Measurements from ENCODE around the gene EIF3F. TPM values are rescaled to one million over a fixed set of nuclear protein-coding genes. Genes with fewer than 3 reads are reported as not detected.

The EIF3F gene
- total RNA-seq: 306 and 357 TPM in 2 replicates

- peak; percentile 84 for TF ChIP-seq CTCF (conservative IDR thresholded peaks at IDR 0.05; ENCODE audit: low read depth, low read length)
- H3K4me3 ChIP-seq (ENCODE audit: low read depth, low read length): peak within 1 kb of the TSS; percentile 95
- peak; percentile 100 for DNase-seq (ENCODE audit: low read depth)
Observed at GRCh38 chr11:7986768-7987559, at the start of gene EIF3F. TSS of gene EIF3F (plus strand) at chr11:7987337. CDS start at chr11:7987353, 16 bp downstream.

- no peak for DNase-seq (ENCODE audit: low read depth)
- H3K4me3 ChIP-seq (ENCODE audit: low read depth, low read length): no peak overlapping the region
- no peak for TF ChIP-seq CTCF (conservative IDR thresholded peaks at IDR 0.05; ENCODE audit: low read depth, low read length)
Observed at GRCh38 chr11:7941146-7941545, 46.0 kb upstream of the EIF3F start.

GRCh38 chr11:7941608-7942007 is 45.5 kb upstream of the EIF3F start, which contains the start of gene OR10A3:
TSS of gene OR10A3 (minus strand) at chr11:7941708. CDS start at chr11:7939520, 2,188 bp downstream.
- no peak for TF ChIP-seq CTCF (conservative IDR thresholded peaks at IDR 0.05; ENCODE audit: low read depth, low read length)

GRCh38 chr11:7944123-7944522 is 43.0 kb upstream of the EIF3F start:
- no peak overlapping the region for H3K4me3 ChIP-seq (ENCODE audit: low read depth, low read length)
- no peak for DNase-seq (ENCODE audit: low read depth)
- no peak for TF ChIP-seq CTCF (conservative IDR thresholded peaks at IDR 0.05; ENCODE audit: low read depth, low read length)

More at GRCh38 chr11:7941608-7942007, 45.5 kb upstream of the EIF3F start, which contains the start of gene OR10A3:
- DNase-seq (ENCODE audit: low read depth): no peak
- H3K4me3 ChIP-seq (ENCODE audit: low read depth, low read length): no peak within 1 kb of the TSS

- no peak for DNase-seq (ENCODE audit: low read depth)
- TF ChIP-seq CTCF (conservative IDR thresholded peaks at IDR 0.05; ENCODE audit: low read depth, low read length): no peak
- H3K4me3 ChIP-seq (ENCODE audit: low read depth, low read length): no peak overlapping the region
Observed at GRCh38 chr11:7949934-7950333, 37.2 kb upstream of the EIF3F start.

GRCh38 chr11:7955191-7955590 is 31.9 kb upstream of the EIF3F start:
- no peak for TF ChIP-seq CTCF (conservative IDR thresholded peaks at IDR 0.05; ENCODE audit: low read depth, low read length)
- no peak for DNase-seq (ENCODE audit: low read depth)
- no peak overlapping the region for H3K4me3 ChIP-seq (ENCODE audit: low read depth, low read length)

- H3K4me3 ChIP-seq (ENCODE audit: low read depth, low read length): no peak overlapping the region
- DNase-seq (ENCODE audit: low read depth): no peak
- TF ChIP-seq CTCF (conservative IDR thresholded peaks at IDR 0.05; ENCODE audit: low read depth, low read length): no peak
Observed at GRCh38 chr11:7964261-7964660, 22.9 kb upstream of the EIF3F start.

Measured in epithelial cell of proximal tubule (primary cell).